ENCODE results near the gene KCTD12. TPM values are rescaled to one million over a fixed set of nuclear protein-coding genes. Genes with fewer than 3 reads are reported as not detected.

The KCTD12 gene
- total RNA-seq, 1 donor from 2014 or later: 46.2 TPM

DNA sequence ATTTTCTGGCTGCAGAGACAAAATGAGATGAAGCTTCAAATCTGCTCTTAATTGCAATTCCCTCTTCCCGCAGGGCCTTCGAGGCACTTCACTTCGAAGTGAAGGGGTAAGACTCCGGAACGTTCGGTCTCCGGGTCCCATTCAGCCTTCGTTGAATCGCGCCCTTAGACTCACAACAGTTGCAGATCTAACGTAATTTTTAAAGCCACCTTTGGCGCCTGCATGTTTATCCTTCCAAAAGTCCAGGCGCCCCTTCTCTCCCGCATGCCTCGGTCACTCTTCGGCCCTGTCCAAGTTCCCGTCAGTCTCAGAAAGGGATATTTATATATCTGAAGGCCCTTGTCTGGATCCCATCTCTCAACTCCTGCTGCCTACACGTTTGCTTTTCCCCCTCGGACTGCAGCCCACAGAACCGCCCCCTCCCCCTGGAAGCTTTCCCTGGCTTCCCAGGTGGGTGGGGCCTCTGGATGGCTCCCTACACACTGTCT, 915 bp upstream of the KCTD12 start:
- TF ChIP-seq, protein P1, sequence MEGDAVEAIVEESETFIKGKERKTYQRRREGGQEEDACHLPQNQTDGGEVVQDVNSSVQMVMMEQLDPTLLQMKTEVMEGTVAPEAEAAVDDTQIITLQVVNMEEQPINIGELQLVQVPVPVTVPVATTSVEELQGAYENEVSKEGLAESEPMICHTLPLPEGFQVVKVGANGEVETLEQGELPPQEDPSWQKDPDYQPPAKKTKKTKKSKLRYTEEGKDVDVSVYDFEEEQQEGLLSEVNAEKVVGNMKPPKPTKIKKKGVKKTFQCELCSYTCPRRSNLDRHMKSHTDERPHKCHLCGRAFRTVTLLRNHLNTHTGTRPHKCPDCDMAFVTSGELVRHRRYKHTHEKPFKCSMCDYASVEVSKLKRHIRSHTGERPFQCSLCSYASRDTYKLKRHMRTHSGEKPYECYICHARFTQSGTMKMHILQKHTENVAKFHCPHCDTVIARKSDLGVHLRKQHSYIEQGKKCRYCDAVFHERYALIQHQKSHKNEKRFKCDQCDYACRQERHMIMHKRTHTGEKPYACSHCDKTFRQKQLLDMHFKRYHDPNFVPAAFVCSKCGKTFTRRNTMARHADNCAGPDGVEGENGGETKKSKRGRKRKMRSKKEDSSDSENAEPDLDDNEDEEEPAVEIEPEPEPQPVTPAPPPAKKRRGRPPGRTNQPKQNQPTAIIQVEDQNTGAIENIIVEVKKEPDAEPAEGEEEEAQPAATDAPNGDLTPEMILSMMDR (IDR thresholded peaks at IDR 0.05; ENCODE audit: unreplicated experiment): no peak
- H3K27me3 Mint-ChIP-seq: peaks cover 74% of the 10 kb centered on the region
- H3K27ac Mint-ChIP-seq: no peak overlapping the region
- no peaks in the 10 kb centered on the region for H3K9me3 Mint-ChIP-seq (ENCODE audit: low read depth)
- peak overlapping the region; percentile 82 for H3K4me3 Mint-ChIP-seq (ENCODE audit: low read depth)
- DNase-seq (ENCODE audit: low spot score, unreplicated experiment): no peak
- peaks cover 9% of the 10 kb centered on the region for H3K4me1 Mint-ChIP-seq (ENCODE audit: low read depth)
- H3K36me3 Mint-ChIP-seq (ENCODE audit: insufficient read depth): no peaks in the 10 kb centered on the region

GRCh38 chr13:76886005-76886291, 257 bp downstream of the KCTD12 start:
- Mint-ChIP-seq H3K36me3 (ENCODE audit: insufficient read depth) (no peaks in the 10 kb centered on the region), H3K27me3 (peaks cover 72% of the 10 kb centered on the region), H3K4me3 (ENCODE audit: low read depth) (peak overlapping the region; percentile 69), H3K27ac (no peak overlapping the region), H3K4me1 (ENCODE audit: low read depth) (peaks cover 9% of the 10 kb centered on the region), H3K9me3 (ENCODE audit: low read depth) (no peaks in the 10 kb centered on the region)
- TF ChIP-seq, protein P1 (IDR thresholded peaks at IDR 0.05; ENCODE audit: unreplicated experiment): no peak
- no peak for DNase-seq (ENCODE audit: low spot score, unreplicated experiment)

- Mint-ChIP-seq H3K27ac (peak overlapping the region; percentile 62), H3K27me3 (peaks cover 67% of the 10 kb centered on the region), H3K4me3 (ENCODE audit: low read depth) (peak overlapping the region; percentile 76), H3K36me3 (ENCODE audit: insufficient read depth) (no peaks in the 10 kb centered on the region), H3K4me1 (ENCODE audit: low read depth) (peaks cover 9% of the 10 kb centered on the region), H3K9me3 (ENCODE audit: low read depth) (no peaks in the 10 kb centered on the region)
- TF ChIP-seq, protein P1 (IDR thresholded peaks at IDR 0.05; ENCODE audit: unreplicated experiment): no peak
- DNase-seq (ENCODE audit: low spot score, unreplicated experiment): peak; percentile 38
Measured at GRCh38 chr13:76885203-76886004, 801 bp downstream of the KCTD12 start.

DNA sequence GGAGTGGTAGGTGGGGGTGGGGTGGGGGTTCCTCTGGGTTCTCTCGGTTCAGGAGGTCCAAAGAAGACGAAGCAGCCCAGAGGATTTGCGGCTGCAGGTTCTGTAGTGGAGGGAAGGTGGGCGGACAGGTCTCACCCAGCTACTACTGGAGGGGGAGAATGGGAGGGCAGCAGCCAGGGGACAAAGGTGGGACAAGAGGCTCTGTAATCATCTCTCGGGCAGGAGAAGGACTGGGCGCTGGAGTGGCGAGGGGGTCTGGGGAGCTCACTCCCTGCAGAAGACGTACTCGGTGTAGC, 1.4 kb downstream of the KCTD12 start:
- H3K36me3 Mint-ChIP-seq (ENCODE audit: insufficient read depth): no peaks in the 10 kb centered on the region
- peaks cover 63% of the 10 kb centered on the region for H3K27me3 Mint-ChIP-seq
- H3K4me1 Mint-ChIP-seq (ENCODE audit: low read depth): peaks cover 9% of the 10 kb centered on the region
- no peak for DNase-seq (ENCODE audit: low spot score, unreplicated experiment)
- peak overlapping the region; percentile 62 for H3K27ac Mint-ChIP-seq
- no peaks in the 10 kb centered on the region for H3K9me3 Mint-ChIP-seq (ENCODE audit: low read depth)
- TF ChIP-seq, protein P1 (IDR thresholded peaks at IDR 0.05; ENCODE audit: unreplicated experiment): no peak
- peak overlapping the region; percentile 76 for H3K4me3 Mint-ChIP-seq (ENCODE audit: low read depth)

DNA sequence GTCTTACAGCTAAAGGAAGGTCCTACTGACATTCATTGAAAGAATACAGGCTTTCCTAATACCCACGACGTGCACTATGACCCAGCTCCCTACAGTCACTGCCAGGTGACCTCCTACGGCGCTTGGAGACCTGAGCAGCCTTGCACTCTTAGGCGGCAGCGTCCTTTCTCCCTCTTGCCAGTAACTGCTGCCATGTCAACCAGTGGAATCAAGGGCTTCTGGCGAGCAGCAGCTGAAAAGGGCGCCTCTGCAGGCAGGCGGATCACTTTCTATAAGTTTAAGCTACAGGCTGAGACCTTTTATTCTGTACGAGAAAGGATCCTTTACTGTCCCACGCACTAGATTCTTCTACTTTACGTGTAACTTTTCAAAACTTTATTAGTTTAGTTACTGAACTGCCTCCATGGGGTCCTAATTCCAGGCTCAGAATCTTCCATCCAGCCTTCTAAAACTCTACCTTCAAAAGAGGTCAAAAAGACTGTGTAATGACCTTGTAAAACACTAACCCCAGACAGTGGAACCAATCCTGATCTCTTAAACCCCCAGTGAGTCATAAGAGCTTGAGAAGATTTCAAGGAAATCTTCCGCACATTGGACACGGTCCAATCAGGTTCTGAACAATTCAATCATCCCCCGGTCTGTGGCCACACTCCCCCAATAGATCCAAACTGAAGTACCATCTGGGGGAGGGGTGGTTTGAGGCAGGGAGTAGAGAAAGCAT, 1.9 kb downstream of the KCTD12 start:
- Mint-ChIP-seq H3K36me3 (ENCODE audit: insufficient read depth) (no peaks in the 10 kb centered on the region), H3K27me3 (peaks cover 59% of the 10 kb centered on the region), H3K9me3 (ENCODE audit: low read depth) (no peaks in the 10 kb centered on the region), H3K4me3 (ENCODE audit: low read depth) (peak overlapping the region; percentile 76), H3K4me1 (ENCODE audit: low read depth) (peaks cover 9% of the 10 kb centered on the region), H3K27ac (peak overlapping the region; percentile 18)
- no peak for DNase-seq (ENCODE audit: low spot score, unreplicated experiment)
- TF ChIP-seq, protein P1 (IDR thresholded peaks at IDR 0.05; ENCODE audit: unreplicated experiment): peak; percentile 43

Data from progenitor cell of endocrine pancreas (in vitro differentiated cells).